Neural cell (in vitro differentiated cells): ENCODE data around the gene GRM4.

Experiments
- CTCF ChIP-seq: fragments of 450-650 bp; IDR thresholded peaks from 2 replicates; pipeline ENCODE4 v1.5.1; 2014; ENCODE audit warnings: antibody characterized with exemption, mild to moderate bottlenecking, moderate library complexity; ENCODE audit not compliant: poor library complexity, severe bottlenecking
- EZH2 ChIP-seq: fragments of 200-600, 300-800 bp; shearing (Covaris generic), sonication (generic); IDR thresholded peaks from 2 replicates; pipeline ENCODE4 v1.6.1; 2014; ENCODE audit warnings: antibody characterized with exemption, low read length, borderline replicate concordance, mild to moderate bottlenecking; ENCODE audit not compliant: insufficient read depth, poor library complexity, severe bottlenecking
- MXI1 ChIP-seq: fragments of 450-650 bp; conservative IDR thresholded peaks from 2 replicates; pipeline ENCODE4 v1.6.1; 2014; ENCODE audit warnings: antibody characterized with exemption, mild to moderate bottlenecking; ENCODE audit not compliant: poor library complexity, severe bottlenecking
- REST ChIP-seq: IDR thresholded peaks from 2 replicates; pipeline ENCODE4 v1.6.1; 2012; ENCODE audit warnings: borderline replicate concordance

GRCh38 chr6:34057790-34058189 is 88.1 kb downstream of the GRM4 start:
- no peak for TF ChIP-seq EZH2
- no peak for TF ChIP-seq REST
- no peak for TF ChIP-seq CTCF
- TF ChIP-seq MXI1: no peak
